Endothelial cell of umbilical vein (primary cell): ENCODE results near the gene ERG. TPM values are rescaled to one million over a fixed set of nuclear protein-coding genes. Genes with fewer than 3 reads are reported as not detected.

Experiments
- BruUV-seq: library from RNA; stranded (reverse); fragments of 400-500 nt; replicated peaks from 2 replicates; lab custom pipeline; 2021; lab: Mats Ljungman, UMichigan
- CTCF ChIA-PET: fragments of 300-600, 350-600 bp; sonication (Branson Sonifier 250); formaldehyde crosslinking; loops from one replicate; lab custom pipeline; 2021; ENCODE audit warnings: antibody characterized with exemption, inconsistent platforms; lab: Charles Lee
- POLR2A ChIA-PET: fragments of 300-600, 350-600 bp; sonication (Branson Sonifier 250); formaldehyde crosslinking; loops from one replicate; lab custom pipeline; 2021; ENCODE audit warnings: antibody characterized with exemption, inconsistent platforms; lab: Charles Lee
- DNase-seq: peaks from one replicate; pipeline ENCODE4 v3.0.0-alpha.2; 2011; ENCODE audit warnings: low read depth, low spot score
- FAIRE-seq: peaks from 2 replicates; lab custom pipeline; 2011; peaks lifted over from hg19 to GRCh38; lab: Jason Lieb, UNC
- H2AFZ ChIP-seq: 2 replicates; pipeline ENCODE4 v1.6.0; 2012; ENCODE audit warnings: low read depth, low read length, control low read depth, inconsistent platforms
- H3K27ac ChIP-seq: 2 replicates; pipeline ENCODE4 v1.5.1; 2011; ENCODE audit warnings: low read depth, mild to moderate bottlenecking, control low read depth, low read length, moderate library complexity; ENCODE audit not compliant: insufficient read depth
- H3K27me3 ChIP-seq, 2 experiments: 2 replicates each; pipeline versions ENCODE4 v1.6.0 to v1.6.1; 2011; ENCODE audit warnings: low read length in 2 of 2, mixed read lengths in 1 of 2; ENCODE audit not compliant: control insufficient read depth in 2 of 2, insufficient read depth in 2 of 2
- H3K36me3 ChIP-seq, 2 experiments: 2 replicates in 1 of 2; 3 replicates in 1 of 2; pipeline ENCODE4 v1.5.1; 2011; ENCODE audit warnings: low read length in 2 of 2, mild to moderate bottlenecking in 1 of 2, moderate library complexity in 1 of 2; ENCODE audit not compliant: control insufficient read depth in 2 of 2, insufficient read depth in 2 of 2; ENCODE audit errors: extremely low read depth in 1 of 2
- H3K4me1 ChIP-seq: 3 replicates; pipeline ENCODE4 v1.5.1; 2011; ENCODE audit warnings: mild to moderate bottlenecking, low read length; ENCODE audit not compliant: control insufficient read depth, insufficient read depth; ENCODE audit errors: extremely low read depth
- H3K4me2 ChIP-seq: 2 replicates; pipeline ENCODE4 v1.6.1; 2011; ENCODE audit warnings: low read length, control low read depth, mixed read lengths; ENCODE audit not compliant: insufficient read depth
- H3K4me3 ChIP-seq, 3 experiments: fragments of 200-600 bp in 1 of 3; sonication (generic), shearing (Covaris generic) in 1 of 3; replicated peaks in 1 of 3; 2 replicates each; pipeline ENCODE4 v1.5.1; 2011 to 2016; ENCODE audit warnings: control low read depth in 3 of 3, low read length in 3 of 3, mild to moderate bottlenecking in 2 of 3, inconsistent platforms in 1 of 3, low read depth in 1 of 3, moderate library complexity in 1 of 3; ENCODE audit not compliant: insufficient read depth in 1 of 3
- H3K79me2 ChIP-seq: 2 replicates; pipeline ENCODE4 v1.6.0; 2012; ENCODE audit warnings: low read length, inconsistent platforms; ENCODE audit not compliant: control insufficient read depth, insufficient read depth
- H3K9ac ChIP-seq: replicated peaks from 2 replicates; pipeline ENCODE3; 2011; ENCODE audit warnings: low read length, control low read depth; ENCODE audit not compliant: insufficient read depth; ENCODE audit errors: extremely low read depth
- H3K9me1 ChIP-seq: replicated peaks from 3 replicates; pipeline ENCODE4 v1.6.0; 2011; ENCODE audit warnings: mild to moderate bottlenecking, low read length; ENCODE audit not compliant: control insufficient read depth, insufficient read depth; ENCODE audit errors: extremely low read depth
- H3K9me3 ChIP-seq: replicated peaks from 2 replicates; pipeline ENCODE4 v1.5.1; 2012; ENCODE audit warnings: low read length, inconsistent platforms; ENCODE audit not compliant: control insufficient read depth, insufficient read depth
- H4K20me1 ChIP-seq: replicated peaks from 2 replicates; pipeline ENCODE3; 2011; ENCODE audit warnings: mild to moderate bottlenecking, low read length; ENCODE audit not compliant: control insufficient read depth, insufficient read depth; ENCODE audit errors: extremely low read depth
- EZH2 ChIP-seq: IDR thresholded peaks from 2 replicates; pipeline ENCODE4 v1.6.1; 2012; ENCODE audit warnings: borderline replicate concordance, low read depth, mild to moderate bottlenecking, moderate library complexity, low read length, inconsistent platforms; ENCODE audit not compliant: severe bottlenecking
- FOS ChIP-seq: IDR thresholded peaks from 2 replicates; pipeline ENCODE4 v1.6.1; 2011; ENCODE audit warnings: mild to moderate bottlenecking, low read length, moderate library complexity, borderline replicate concordance; ENCODE audit not compliant: insufficient read depth
- GATA2 ChIP-seq: IDR thresholded peaks from 2 replicates; pipeline ENCODE4 v1.7.0; 2011; ENCODE audit warnings: low read depth, mild to moderate bottlenecking, moderate library complexity, mixed read lengths, low read length; ENCODE audit not compliant: insufficient read length, insufficient read depth
- JUN ChIP-seq: IDR thresholded peaks from 2 replicates; pipeline ENCODE4 v1.6.1; 2011; ENCODE audit warnings: borderline replicate concordance, low read depth; ENCODE audit not compliant: insufficient read length, insufficient read depth
- MAX ChIP-seq: IDR thresholded peaks from 2 replicates; pipeline ENCODE4 v1.6.1; 2011; ENCODE audit not compliant: insufficient read depth, insufficient read length
- MYC ChIP-seq: IDR thresholded peaks from one replicate; pipeline ENCODE4 v1.6.1; 2011; ENCODE audit warnings: mild to moderate bottlenecking, low read depth, low read length
- POLR2A ChIP-seq: IDR thresholded peaks from 2 replicates; pipeline ENCODE4 v1.6.1; 2012; ENCODE audit warnings: low read depth, mild to moderate bottlenecking, control low read depth, low read length
- POLR2AphosphoS5 ChIP-seq: IDR thresholded peaks from 2 replicates; pipeline ENCODE4 v1.6.1; 2012; ENCODE audit warnings: low read depth, mild to moderate bottlenecking, control low read depth, low read length, moderate library complexity; ENCODE audit not compliant: insufficient read depth
- dilution Hi-C: fragments of 300-500 bp; cut with MboI; formaldehyde crosslinking; loops from one replicate; pipeline ENCODE4 v1.15.0; 2019; ENCODE audit warnings: low sequenced_read_pairs; ENCODE audit not compliant: extremely low pct_ligation_motif_present
- intact Hi-C: fragments of 100-400 bp; cut with micrococcal nuclease; formaldehyde crosslinking; loops from one replicate; pipeline ENCODE4 v1.10.0; 2022
- polyA plus RNA-seq, 4 experiments: library from polyadenylated mRNA; depleted of rRNA in 3 of 4; stranded (reverse) in 3 of 4; unstranded in 1 of 4; fragments of >200 nt; gene quantifications; 2 replicates each; pipeline versions ENCODE4 v1.2.1 to v1.2.3, GENCODE V29; 2011 to 2012; ENCODE audit warnings: missing spikeins in 1 of 4
- total RNA-seq: library from RNA; stranded (reverse); gene quantifications from 2 replicates; pipeline ENCODE4 v1.2.3, GENCODE V29; 2021
- TF ChIP-seq, protein P1 (sequence below), 2 donors: IDR thresholded peaks; 1 replicate in 1 of 2; 2 replicates in 1 of 2; pipeline ENCODE4 v1.5.1; 2011; ENCODE audit warnings: low read length in 2 of 2, mild to moderate bottlenecking in 2 of 2, moderate library complexity in 2 of 2, control low read depth in 1 of 2, inconsistent platforms in 1 of 2, low read depth in 1 of 2; ENCODE audit not compliant: insufficient read depth in 1 of 2; ENCODE audit errors: extremely low read depth in 1 of 2

Gene ERG
- total and polyA plus RNA-seq, 2 donors (not counting 3 experiments of a cell fraction or from before 2014, with no cell fraction given): 173 to 210 TPM

GRCh38 chr21:38438462-38438893 lies 59.8 kb downstream of the ERG start:
- Histone ChIP-seq H3K4me1 (peaks cover 62% of the 10 kb centered on the region), H3K9me3 (no peaks in the 10 kb centered on the region), H3K27ac (no peak overlapping the region), H4K20me1 (no peaks in the 10 kb centered on the region), H3K4me3 (no peak overlapping the region), H3K36me3 (peaks cover 26 to 37% of the 10 kb centered on the region in 2 experiments), H2AFZ (no peak overlapping the region), H3K9me1 (no peaks in the 10 kb centered on the region), H3K79me2 (peaks cover 87% of the 10 kb centered on the region), H3K27me3 (no peaks in the 10 kb centered on the region), H3K9ac (no peak overlapping the region), H3K4me2 (no peak overlapping the region)
- dilution Hi-C loops: no loop called here
- TF ChIP-seq POLR2A: no peak
- no peak for TF ChIP-seq EZH2
- no peak for TF ChIP-seq MYC
- no peak for TF ChIP-seq POLR2AphosphoS5
- no peak for TF ChIP-seq MAX
- no peak for TF ChIP-seq FOS
- TF ChIP-seq, protein P1, sequence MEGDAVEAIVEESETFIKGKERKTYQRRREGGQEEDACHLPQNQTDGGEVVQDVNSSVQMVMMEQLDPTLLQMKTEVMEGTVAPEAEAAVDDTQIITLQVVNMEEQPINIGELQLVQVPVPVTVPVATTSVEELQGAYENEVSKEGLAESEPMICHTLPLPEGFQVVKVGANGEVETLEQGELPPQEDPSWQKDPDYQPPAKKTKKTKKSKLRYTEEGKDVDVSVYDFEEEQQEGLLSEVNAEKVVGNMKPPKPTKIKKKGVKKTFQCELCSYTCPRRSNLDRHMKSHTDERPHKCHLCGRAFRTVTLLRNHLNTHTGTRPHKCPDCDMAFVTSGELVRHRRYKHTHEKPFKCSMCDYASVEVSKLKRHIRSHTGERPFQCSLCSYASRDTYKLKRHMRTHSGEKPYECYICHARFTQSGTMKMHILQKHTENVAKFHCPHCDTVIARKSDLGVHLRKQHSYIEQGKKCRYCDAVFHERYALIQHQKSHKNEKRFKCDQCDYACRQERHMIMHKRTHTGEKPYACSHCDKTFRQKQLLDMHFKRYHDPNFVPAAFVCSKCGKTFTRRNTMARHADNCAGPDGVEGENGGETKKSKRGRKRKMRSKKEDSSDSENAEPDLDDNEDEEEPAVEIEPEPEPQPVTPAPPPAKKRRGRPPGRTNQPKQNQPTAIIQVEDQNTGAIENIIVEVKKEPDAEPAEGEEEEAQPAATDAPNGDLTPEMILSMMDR (IDR thresholded peaks at IDR 0.05; ENCODE audit: extremely low read depth in 1 of 2, insufficient read depth in 1 of 2, low read depth in 1 of 2, low read length in 2 of 2): no peak
- TF ChIP-seq JUN: no peak
- no peak for TF ChIP-seq GATA2
- ChIA-PET CTCF (interaction anchor here (1.4 kb wide), 1 partner anchor 20 kb away, joined by 3 read pairs; no protein-coding TSS in a partner anchor), POLR2A (no interaction called here)
- BruUV-seq: no TSS peak
- intact Hi-C loops: no loop called here
- FAIRE-seq (peak; percentile 79), DNase-seq (peak; percentile 67)
